SK-N-SH (cell line): ENCODE data around the gene ZC3H10. TPM values are rescaled to one million over a fixed set of nuclear protein-coding genes. Genes with fewer than 3 reads are reported as not detected.
A peak's percentile ranks its signal among the peaks of the same experiment; 100 is the strongest.
"Not testable (repeated sequence)": the region's sequence is repeated elsewhere in the genome, so short reads cannot be mapped to it uniquely, and the experiment has no call there.

Experiments
- CTCF ChIA-PET: fragments of 300-600, 350-600 bp; formaldehyde crosslinking; extraction: SDS; loops from one replicate; lab custom pipeline; 2021; lab: Yijun Ruan, JAX
- POLR2A ChIA-PET: fragments of 350-600 bp; sonication (Branson Sonifier 250); formaldehyde crosslinking; extraction: SDS; loops from one replicate; lab custom pipeline; 2020; ENCODE audit warnings: antibody characterized with exemption, inconsistent platforms; lab: Yijun Ruan, JAX
- DNase-seq: peaks from one replicate; pipeline ENCODE4 v3.0.0; 2012
- H2AFZ ChIP-seq: fragments of 200-600 bp; sonication (generic); 2 replicates; pipeline ENCODE4 v1.8.1; 2016; ENCODE audit warnings: antibody characterized with exemption, mild to moderate bottlenecking, low read depth
- H3F3A ChIP-seq: fragments of 200-600 bp; sonication (generic); replicated peaks from 2 replicates; pipeline ENCODE3; 2016; ENCODE audit warnings: antibody characterized with exemption, mild to moderate bottlenecking; ENCODE audit not compliant: insufficient read depth
- H3K27ac ChIP-seq, 2 experiments: fragments of 200-500 bp in 1 of 2; fragments of 200-600 bp in 1 of 2; sonication (Bioruptor generic) in 1 of 2; sonication (generic), shearing (Covaris generic) in 1 of 2; 2 replicates each; pipeline versions ENCODE4 v1.5.1 to v1.6.1; 2014 to 2016; ENCODE audit warnings: low read depth in 2 of 2, inconsistent platforms in 1 of 2, low read length in 1 of 2, mild to moderate bottlenecking in 1 of 2, mixed read lengths in 1 of 2
- H3K27me3 ChIP-seq: fragments of 200-600 bp; sonication (generic), shearing (Covaris generic); 2 replicates; pipeline ENCODE4 v1.6.1; 2016; ENCODE audit warnings: mixed run types; ENCODE audit not compliant: insufficient read depth
- H3K36me3 ChIP-seq, 2 experiments: fragments of 200-500 bp in 1 of 2; fragments of 200-600 bp in 1 of 2; sonication (Bioruptor generic) in 1 of 2; sonication (generic) in 1 of 2; replicated peaks in 1 of 2; 2 replicates each; pipeline versions ENCODE3 to v1.5.1; 2014 to 2016; ENCODE audit warnings: low read length in 1 of 2, mild to moderate bottlenecking in 1 of 2; ENCODE audit not compliant: insufficient read depth in 2 of 2, control insufficient read depth in 1 of 2
- H3K4me1 ChIP-seq, 2 experiments: fragments of 200-500 bp in 1 of 2; fragments of 200-600 bp in 1 of 2; sonication (Bioruptor generic) in 1 of 2; sonication (generic), shearing (Covaris generic) in 1 of 2; 2 replicates each; pipeline versions ENCODE4 v1.5.1 to v1.6.1; 2014 to 2016; ENCODE audit warnings: low read depth in 1 of 2, low read length in 1 of 2, mixed run types in 1 of 2; ENCODE audit not compliant: insufficient read depth in 2 of 2, control insufficient read depth in 1 of 2
- H3K4me2 ChIP-seq: fragments of 200-600 bp; sonication (generic), shearing (Covaris generic); 2 replicates; pipeline ENCODE4 v1.6.1; 2017; ENCODE audit warnings: mixed run types
- H3K4me3 ChIP-seq, 2 experiments: fragments of 200-500 bp in 1 of 2; fragments of 200-600 bp in 1 of 2; sonication (Bioruptor generic) in 1 of 2; sonication (generic), shearing (Covaris generic) in 1 of 2; 2 replicates each; pipeline versions ENCODE4 v1.5.1 to v1.8.1; 2014 to 2016; ENCODE audit warnings: low read depth in 2 of 2, inconsistent platforms in 1 of 2, low read length in 1 of 2, mild to moderate bottlenecking in 1 of 2, mixed read lengths in 1 of 2, moderate library complexity in 1 of 2
- H3K79me2 ChIP-seq: fragments of 200-600 bp; sonication (generic); 2 replicates; pipeline ENCODE4 v1.8.1; 2017; ENCODE audit warnings: mild to moderate bottlenecking; ENCODE audit not compliant: insufficient read depth
- H3K9ac ChIP-seq: fragments of 200-600 bp; sonication (generic); 2 replicates; pipeline ENCODE4 v1.6.1; 2017; ENCODE audit warnings: mixed run types
- H3K9me2 ChIP-seq: fragments of 200-600 bp; sonication (generic); 2 replicates; pipeline ENCODE4 v1.6.1; 2017; ENCODE audit warnings: mixed run types
- H3K9me3 ChIP-seq: fragments of 200-600 bp; sonication (generic); 2 replicates; pipeline ENCODE4 v1.6.1; 2017; ENCODE audit warnings: mixed run types, mild to moderate bottlenecking, moderate library complexity
- H4K20me1 ChIP-seq: fragments of 200-600 bp; sonication (generic); 2 replicates; pipeline ENCODE4 v1.6.1; 2017; ENCODE audit warnings: mild to moderate bottlenecking, mixed run types; ENCODE audit not compliant: insufficient read depth
- FOXM1 ChIP-seq: IDR thresholded peaks from 2 replicates; pipeline ENCODE4 v1.4.0; 2012; ENCODE audit warnings: low read depth, mild to moderate bottlenecking
- GABPA ChIP-seq: IDR thresholded peaks from 2 replicates; pipeline ENCODE4 v1.4.0; 2012; ENCODE audit warnings: low read depth, mild to moderate bottlenecking
- GATA2 ChIP-seq: sonication (generic); formaldehyde crosslinking; IDR thresholded peaks from 2 replicates; pipeline ENCODE4 v1.5.0; 2020; ENCODE audit warnings: mild to moderate bottlenecking, missing genetic modification reagents
- JUND ChIP-seq: IDR thresholded peaks from 2 replicates; pipeline ENCODE4 v1.4.0; 2012
- MEF2A ChIP-seq: IDR thresholded peaks from 2 replicates; pipeline ENCODE4 v1.4.0; 2012; ENCODE audit warnings: low read depth, borderline replicate concordance
- NFIC ChIP-seq: IDR thresholded peaks from 2 replicates; pipeline ENCODE4 v1.4.0; 2012; ENCODE audit warnings: borderline replicate concordance
- RAD21 ChIP-seq: IDR thresholded peaks from 2 replicates; pipeline ENCODE4 v1.6.1; 2012; ENCODE audit warnings: mild to moderate bottlenecking, low read length
- RFX5 ChIP-seq: IDR thresholded peaks from 2 replicates; pipeline ENCODE4 v1.6.1; 2012; ENCODE audit warnings: mild to moderate bottlenecking, improper control_type of control experiment, low read length
- TAF1 ChIP-seq: IDR thresholded peaks from 2 replicates; pipeline ENCODE4 v1.6.1; 2012; ENCODE audit warnings: low read depth, mild to moderate bottlenecking, low read length, moderate library complexity, borderline replicate concordance
- WGBS: methylation state at CpG from one replicate; pipeline ENCODE4 v1.1.6; 2017; ENCODE audit warnings: low lambda C conversion rate; 5-methylcytosine and 5-hydroxymethylcytosine counted together
- polyA plus RNA-seq, 3 experiments: library from polyadenylated mRNA; depleted of rRNA; stranded (reverse); fragments of >200 nt; gene quantifications; 2 replicates each; pipeline ENCODE4 v1.2.3, GENCODE V29; 2012
- TF ChIP-seq, protein P1 (sequence below): IDR thresholded peaks from 2 replicates; pipeline ENCODE4; 2012
- TF ChIP-seq, protein P2 (sequence below): IDR thresholded peaks from 2 replicates; pipeline ENCODE4 v1.4.0; 2012; ENCODE audit warnings: low read depth, borderline replicate concordance

Gene ZC3H10
- polyA plus RNA-seq, 1 of the 3 experiments (the other 2 are of a cell fraction), result 2.0 TPM

DNA sequence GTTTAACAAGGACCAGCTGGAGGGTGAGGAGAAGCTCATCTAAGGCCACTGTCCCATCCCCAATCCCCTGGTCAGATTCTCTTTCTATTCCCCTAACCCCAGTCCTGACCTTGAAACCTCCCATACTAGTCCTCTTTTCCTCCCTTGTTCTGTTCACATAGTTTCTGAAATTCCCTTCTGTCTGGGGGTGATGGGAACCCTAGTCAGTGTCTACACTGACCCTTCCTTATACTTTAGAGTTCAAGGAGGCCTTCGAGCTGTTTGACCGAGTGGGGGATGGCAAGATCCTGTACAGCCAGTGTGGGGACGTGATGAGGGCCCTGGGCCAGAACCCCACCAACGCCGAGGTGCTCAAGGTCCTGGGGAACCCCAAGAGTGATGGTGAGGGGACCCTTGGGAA is 36.8 kb downstream of the ZC3H10 start (continued):
- TF ChIP-seq, protein P1, sequence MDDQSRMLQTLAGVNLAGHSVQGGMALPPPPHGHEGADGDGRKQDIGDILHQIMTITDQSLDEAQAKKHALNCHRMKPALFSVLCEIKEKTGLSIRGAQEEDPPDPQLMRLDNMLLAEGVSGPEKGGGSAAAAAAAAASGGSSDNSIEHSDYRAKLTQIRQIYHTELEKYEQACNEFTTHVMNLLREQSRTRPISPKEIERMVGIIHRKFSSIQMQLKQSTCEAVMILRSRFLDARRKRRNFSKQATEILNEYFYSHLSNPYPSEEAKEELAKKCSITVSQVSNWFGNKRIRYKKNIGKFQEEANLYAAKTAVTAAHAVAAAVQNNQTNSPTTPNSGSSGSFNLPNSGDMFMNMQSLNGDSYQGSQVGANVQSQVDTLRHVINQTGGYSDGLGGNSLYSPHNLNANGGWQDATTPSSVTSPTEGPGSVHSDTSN, result no peak
- no peak for TF ChIP-seq NFIC
- no peak for TF ChIP-seq JUND
- TF ChIP-seq, protein P2, sequence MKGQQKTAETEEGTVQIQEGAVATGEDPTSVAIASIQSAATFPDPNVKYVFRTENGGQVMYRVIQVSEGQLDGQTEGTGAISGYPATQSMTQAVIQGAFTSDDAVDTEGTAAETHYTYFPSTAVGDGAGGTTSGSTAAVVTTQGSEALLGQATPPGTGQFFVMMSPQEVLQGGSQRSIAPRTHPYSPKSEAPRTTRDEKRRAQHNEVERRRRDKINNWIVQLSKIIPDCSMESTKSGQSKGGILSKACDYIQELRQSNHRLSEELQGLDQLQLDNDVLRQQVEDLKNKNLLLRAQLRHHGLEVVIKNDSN, result no peak

DNA sequence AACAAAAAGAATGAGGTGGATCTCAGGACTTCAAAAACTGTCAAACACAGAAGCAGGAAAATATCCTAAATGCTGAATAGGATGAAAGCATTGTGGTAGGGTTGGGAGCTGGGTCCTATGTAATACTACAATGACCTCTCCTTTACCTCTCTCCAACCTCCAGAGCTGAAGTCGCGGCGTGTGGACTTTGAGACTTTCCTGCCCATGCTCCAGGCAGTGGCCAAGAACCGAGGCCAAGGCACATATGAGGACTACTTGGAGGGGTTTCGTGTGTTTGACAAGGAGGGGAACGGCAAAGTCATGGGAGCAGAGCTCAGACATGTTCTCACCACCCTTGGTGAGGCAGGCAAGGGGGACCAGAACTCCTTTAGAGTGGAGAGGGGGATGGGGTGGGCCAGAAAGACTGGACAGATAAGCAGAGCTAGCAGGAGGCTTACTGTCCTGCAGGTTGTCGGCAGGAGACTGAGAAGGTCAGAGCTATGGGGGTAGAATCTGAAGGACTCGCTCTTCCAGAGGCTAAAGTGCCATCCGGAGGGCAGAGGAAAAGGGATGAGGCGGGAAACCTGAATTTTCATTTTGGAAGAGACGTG is 37.3 kb downstream of the ZC3H10 start:
- Histone ChIP-seq H3K27me3 (no peaks in the 10 kb centered on the region), H2AFZ (no peak overlapping the region), H3F3A (peaks cover 31% of the 10 kb centered on the region), H4K20me1 (peaks cover 12% of the 10 kb centered on the region), H3K9ac (no peak overlapping the region), H3K4me2 (no peak overlapping the region), H3K79me2 (peaks cover 57% of the 10 kb centered on the region), H3K4me1 (peaks cover 29 to 35% of the 10 kb centered on the region in 2 experiments), H3K36me3 (peaks cover 15 to 21% of the 10 kb centered on the region in 2 experiments), H3K27ac (no peak overlapping the region), H3K9me3 (no peaks in the 10 kb centered on the region), H3K4me3 (no peak overlapping the region), H3K9me2 (no peaks in the 10 kb centered on the region)
- TF ChIP-seq GABPA, result no peak
- no peak for TF ChIP-seq GATA2 (CRISPR knock-in tag)
- TF ChIP-seq RAD21, result no peak
- TF ChIP-seq RFX5, result no peak
- TF ChIP-seq FOXM1, result no peak
- no peak for TF ChIP-seq MEF2A
- no peak for TF ChIP-seq TAF1
- POLR2A ChIA-PET, result no interaction called here
- CTCF ChIA-PET, result interaction anchor here (0.6 to 2.4 kb wide), 4 partner anchors 29 to 366 kb away, joined by 3 to 14 read pairs (median 8); partner anchors contain the start of gene SMARCC2
- 97% methylated on average over 11 of the region's 11 CpGs for WGBS
- no peak for DNase-seq

DNA sequence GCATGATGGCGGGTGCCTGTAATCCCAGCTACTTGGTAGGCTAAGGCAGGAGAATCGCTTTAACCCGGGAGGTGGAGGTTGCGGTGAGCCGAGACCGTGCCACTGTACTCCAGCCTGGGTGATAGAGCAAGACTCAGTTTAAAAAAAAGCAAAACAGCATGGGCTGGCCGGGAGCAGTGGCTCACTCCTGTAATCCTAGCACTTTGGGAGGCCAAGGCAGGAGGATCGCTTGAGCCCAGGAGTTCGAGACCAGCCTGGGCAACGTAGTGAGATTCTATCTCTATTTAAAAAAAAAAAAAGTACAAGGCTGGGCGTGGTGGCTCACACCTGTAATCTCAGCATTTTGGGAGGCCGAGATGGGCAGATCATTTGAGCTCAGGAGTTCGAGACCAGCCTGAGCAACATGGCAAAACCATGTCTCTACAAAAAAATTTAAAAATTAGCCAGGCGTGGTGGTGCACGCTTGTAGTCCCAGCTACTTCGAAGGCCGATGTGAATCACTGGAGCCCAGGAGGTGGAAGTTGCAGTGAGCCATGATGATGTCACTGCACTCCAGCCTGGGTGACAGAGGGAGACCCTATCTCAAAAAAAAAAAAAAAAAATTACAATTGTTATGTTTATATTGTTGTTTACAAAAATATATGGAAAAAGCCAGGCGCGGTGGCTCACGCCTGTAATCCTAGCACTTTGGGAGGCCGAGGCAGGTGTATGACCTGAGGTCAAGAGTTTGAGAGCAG is 38.6 kb downstream of the ZC3H10 start:
- H3K4me2 ChIP-seq, H3K9me3 ChIP-seq, H2AFZ ChIP-seq, DNase-seq, H3K9me2 ChIP-seq, H3K27me3 ChIP-seq, H3K9ac ChIP-seq: not testable (repeated sequence)
- H3K36me3 ChIP-seq, result peaks cover 28 to 34% of the 10 kb centered on the region in 2 experiments
- CTCF ChIA-PET, result interaction anchor here (0.7 to 3.6 kb wide), 5 partner anchors 30 to 48 kb away, joined by 4 to 13 read pairs (median 8); partner anchors contain the start of genes SMARCC2 and ZC3H10
- H3K4me1 ChIP-seq, result peaks cover 33 to 43% of the 10 kb centered on the region in 2 experiments
- peaks cover 24% of the 10 kb centered on the region for H4K20me1 ChIP-seq
- POLR2A ChIA-PET, result interaction anchor here (0.6 kb wide), 1 partner anchor 28 kb away, joined by 5 read pairs; no protein-coding TSS in a partner anchor
- peaks cover 70% of the 10 kb centered on the region for H3K79me2 ChIP-seq
- peaks cover 39% of the 10 kb centered on the region for H3F3A ChIP-seq
- WGBS, result 96% methylated on average over 21 of the region's 21 CpGs
- H3K27ac ChIP-seq, result peak overlapping the region in 1 of 2 experiments; percentile 70; a peak in 2 of 4 replicates
- H3K4me3 ChIP-seq, result peak overlapping the region in 1 of 2 experiments; percentile 58; a peak in 1 of 4 replicates
